HepG2 (cell line): Measurements from ENCODE around the gene UBE2L6. TPM values are rescaled to one million over a fixed set of nuclear protein-coding genes. Genes with fewer than 3 reads are reported as not detected.

Experiments used
- ATAC-seq: fragments of 200-7000 bp; cut with Tn5 transposase; 3 replicates; pipeline ENCODE4 v1.9.1; 2020; ENCODE audit warnings: mild to moderate bottlenecking, moderate library complexity
- BruUV-seq: library from RNA; stranded (reverse); fragments of 400-500 nt; replicated peaks from 2 replicates; lab custom pipeline; 2021; lab: Mats Ljungman, UMichigan
- CTCF ChIA-PET: fragments of 300-600 bp; formaldehyde crosslinking; extraction: SDS; loops from one replicate; lab custom pipeline; 2021; ENCODE audit warnings: low total read pairs, inconsistent platforms, low intra/inter-chr PET ratio; lab: Yijun Ruan, JAX
- POLR2A ChIA-PET: fragments of 350-600 bp; sonication (Branson Sonifier 250); formaldehyde crosslinking; loops from one replicate; lab custom pipeline; 2020; ENCODE audit warnings: antibody characterized with exemption, inconsistent platforms; lab: Yijun Ruan, JAX
- DNase-seq: peaks from one replicate; pipeline ENCODE4 v3.0.0-alpha.2; 2015; ENCODE audit warnings: low spot score
- FAIRE-seq: peaks from 3 replicates; lab custom pipeline; 2011; peaks lifted over from hg19 to GRCh38; lab: Jason Lieb, UNC
- H2AFZ ChIP-seq: one replicate; pipeline ENCODE4 v1.6.1; 2011; ENCODE audit warnings: low read length, inconsistent platforms
- H3K27ac ChIP-seq: fragments of 300-600 bp; 3 replicates; pipeline ENCODE4 v1.8.0; 2011; ENCODE audit warnings: mixed run types, mild to moderate bottlenecking, mixed read lengths, low read length, inconsistent platforms; ENCODE audit not compliant: insufficient read depth; ENCODE audit errors: extremely low read length
- H3K27me3 ChIP-seq, 2 experiments: fragments of 200-600 bp in 1 of 2; 2 replicates in 1 of 2; 3 replicates in 1 of 2; pipeline versions ENCODE4 v1.6.0 to v1.8.0; 2011; ENCODE audit warnings: low read length in 2 of 2, mild to moderate bottlenecking in 2 of 2, moderate library complexity in 2 of 2, inconsistent platforms in 1 of 2; ENCODE audit not compliant: insufficient read depth in 2 of 2, control insufficient read depth in 1 of 2
- H3K36me3 ChIP-seq, 2 experiments: fragments of 200-600 bp in 1 of 2; replicated peaks in 1 of 2; 2 replicates in 1 of 2; 3 replicates in 1 of 2; pipeline versions ENCODE4 v1.5.1 to v1.8.0; 2011; ENCODE audit warnings: low read length in 2 of 2, inconsistent platforms in 1 of 2; ENCODE audit not compliant: insufficient read depth in 2 of 2, control insufficient read depth in 1 of 2
- H3K4me1 ChIP-seq: 2 replicates; pipeline ENCODE4 v1.5.1; 2012; ENCODE audit warnings: low read length, inconsistent platforms; ENCODE audit not compliant: insufficient read depth
- H3K4me2 ChIP-seq: 2 replicates; pipeline ENCODE4 v1.6.0; 2011; ENCODE audit warnings: low read depth, low read length, inconsistent platforms
- H3K4me3 ChIP-seq, 3 experiments: fragments of 200-600 bp in 1 of 3; sonication (generic), shearing (Covaris generic) in 1 of 3; replicated peaks in 1 of 3; 2 replicates each; pipeline ENCODE4 v1.5.1; 2011 to 2016; ENCODE audit warnings: low read length in 3 of 3, inconsistent platforms in 2 of 3, low read depth in 2 of 3, mild to moderate bottlenecking in 2 of 3, control low read depth in 1 of 3, mixed read lengths in 1 of 3; ENCODE audit not compliant: insufficient read depth in 1 of 3
- H3K79me2 ChIP-seq: one replicate; pipeline ENCODE4 v1.6.1; 2011; ENCODE audit warnings: low read length, inconsistent platforms; ENCODE audit not compliant: insufficient read depth
- H3K9ac ChIP-seq: 2 replicates; pipeline ENCODE4 v1.6.0; 2011; ENCODE audit warnings: mild to moderate bottlenecking, low read depth, low read length, inconsistent platforms; ENCODE audit not compliant: insufficient read depth
- H3K9me3 ChIP-seq: 2 replicates; pipeline ENCODE4 v1.5.1; 2012; ENCODE audit warnings: mild to moderate bottlenecking, low read length
- H4K20me1 ChIP-seq: 2 replicates; pipeline ENCODE4 v1.6.0; 2011; ENCODE audit warnings: inconsistent platforms, mild to moderate bottlenecking, low read length, moderate library complexity; ENCODE audit not compliant: insufficient read depth
- CBX2 ChIP-seq, 2 experiments: fragments of 200-600 bp in 1 of 2; sonication (generic); formaldehyde crosslinking in 1 of 2; IDR thresholded peaks; 2 replicates each; pipeline versions ENCODE4 v1.7.0 to v1.8.1; 2018 to 2022; ENCODE audit warnings: low read depth in 2 of 2, low read length in 1 of 2, mild to moderate bottlenecking in 1 of 2, missing genetic modification reagents in 1 of 2
- GLMP ChIP-seq: sonication (generic); formaldehyde crosslinking; IDR thresholded peaks from 2 replicates; pipeline ENCODE4 v1.9.0; 2021; ENCODE audit warnings: missing genetic modification reagents, mild to moderate bottlenecking, borderline replicate concordance
- HNRNPL ChIP-seq: fragments of 200-400 bp; formaldehyde crosslinking; IDR thresholded peaks from 2 replicates; pipeline ENCODE4 v1.6.1; 2017; ENCODE audit warnings: mild to moderate bottlenecking, low read depth, low read length
- HOXD1 ChIP-seq: sonication (generic); formaldehyde crosslinking; IDR thresholded peaks from 2 replicates; pipeline ENCODE4 v1.5.0; 2020; ENCODE audit warnings: missing genetic modification reagents
- NFE2 ChIP-seq: sonication (generic); formaldehyde crosslinking; IDR thresholded peaks from 2 replicates; pipeline ENCODE4 v1.4.0; 2020; ENCODE audit warnings: missing genetic modification reagents
- NR2F6 ChIP-seq, 2 experiments: IDR thresholded peaks; 2 replicates each; pipeline ENCODE4 v1.6.1; 2016; ENCODE audit warnings: antibody characterized with exemption in 1 of 2, mild to moderate bottlenecking in 1 of 2
- SIN3A ChIP-seq: IDR thresholded peaks from 2 replicates; pipeline ENCODE4 v1.6.1; 2011; ENCODE audit warnings: low read depth, mild to moderate bottlenecking, control low read depth, low read length, borderline replicate concordance
- ZFP36L1 ChIP-seq: sonication (generic); formaldehyde crosslinking; IDR thresholded peaks from 2 replicates; pipeline ENCODE4 v1.8.0; 2022; ENCODE audit warnings: mild to moderate bottlenecking, missing genetic modification reagents, moderate library complexity
- ZNF605 ChIP-seq: sonication (generic); formaldehyde crosslinking; IDR thresholded peaks from 2 replicates; pipeline ENCODE4 v1.8.0; 2022; ENCODE audit warnings: mild to moderate bottlenecking, missing genetic modification reagents
- WGBS: methylation state at CpG from one replicate; pipeline ENCODE4 v1.1.6; 2017; ENCODE audit warnings: low lambda C conversion rate; 5-methylcytosine and 5-hydroxymethylcytosine counted together
- in situ Hi-C: cut with HindIII; loops from 2 replicates; pipeline ENCODE4 v1.10.0; 2017; ENCODE audit warnings: low pct_unique_long_range_greater_than_20kb; ENCODE audit not compliant: extremely low pct_ligation_motif_present
- intact Hi-C: fragments of 100-400 bp; cut with micrococcal nuclease; formaldehyde crosslinking; loops from one replicate; pipeline ENCODE4 v1.10.0; 2022; ENCODE audit not compliant: unreplicated experiment
- polyA plus RNA-seq, 8 experiments: library from polyadenylated mRNA; depleted of rRNA in 3 of 8; stranded (reverse) in 7 of 8; unstranded in 1 of 8; fragments of >200 nt; fragmentation: Illumina TruSeq in 4 of 8; extraction: Trizol in 4 of 8; gene quantifications; 2 replicates each; pipeline versions ENCODE4 v1.2.1 to v1.2.3, GENCODE V29; 2011 to 2016; ENCODE audit warnings: low read depth in 4 of 8, missing spikeins in 1 of 8, mixed read lengths in 1 of 8; ENCODE audit not compliant: insufficient read depth in 1 of 8
- total RNA-seq, 5 experiments: library from RNA; depleted of rRNA; stranded (reverse); fragments of >200 nt; fragmentation: Illumina TruSeq; extraction: Trizol; gene quantifications; 2 replicates each; pipeline ENCODE4 v1.2.3, GENCODE V29; 2016; ENCODE audit warnings: low read depth in 1 of 5
- TF ChIP-seq, protein P1 (sequence below): IDR thresholded peaks from 2 replicates; pipeline ENCODE4 v1.6.1; 2016
- TF ChIP-seq, protein P2 (sequence below): sonication (generic); formaldehyde crosslinking; IDR thresholded peaks from 2 replicates; pipeline ENCODE4 v1.5.0; 2020; ENCODE audit warnings: mild to moderate bottlenecking, missing genetic modification reagents

UBE2L6 gene
- total and polyA plus RNA-seq, 2 of the 13 experiments (the other 11 are each of a cell fraction or from before 2014, with no cell fraction given): 30.3 to 30.4 TPM

DNA sequence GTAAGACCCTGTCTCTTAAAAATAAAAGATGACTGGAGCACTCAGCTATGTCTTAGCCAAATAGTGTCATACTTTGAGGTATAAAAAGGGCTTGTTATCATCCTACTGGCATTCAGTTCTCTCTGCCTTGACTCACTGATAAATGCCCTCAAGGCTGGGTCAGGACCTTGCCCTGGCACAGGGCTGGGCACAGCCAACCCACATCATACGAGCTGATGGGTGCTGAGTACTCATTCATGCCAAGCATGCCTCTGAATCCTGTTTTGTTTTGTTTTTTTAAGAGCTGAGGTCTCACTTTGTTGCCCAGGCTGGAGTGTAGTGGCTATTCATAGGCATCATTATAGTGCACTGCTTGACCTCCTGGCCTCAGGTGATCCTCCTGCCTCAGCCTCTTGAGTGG, 28.1 kb downstream of the UBE2L6 start:
- Histone ChIP-seq H2AFZ (no peak overlapping the region), H3K27ac (no peak overlapping the region), H3K9ac (no peak overlapping the region), H3K4me3 (no peak overlapping the region), H3K4me2 (no peak overlapping the region), H3K9me3 (no peaks in the 10 kb centered on the region), H4K20me1 (no peaks in the 10 kb centered on the region), H3K27me3 (peaks cover 0 to 29% of the 10 kb centered on the region in 2 experiments; a peak in 3 of 5 replicates), H3K36me3 (no peaks in the 10 kb centered on the region), H3K4me1 (peaks cover 12% of the 10 kb centered on the region; the same call in 1 of the 2 replicates), H3K79me2 (no peaks in the 10 kb centered on the region)
- intact Hi-C loops: no loop called here
- no peak for DNase-seq
- CTCF ChIA-PET: no interaction called here
- no TSS peak for BruUV-seq
- WGBS: 0% methylated on average over 1 of the region's 1 CpG
- ATAC-seq: no peak
- POLR2A ChIA-PET: no interaction called here
- TF ChIP-seq HOXD1: no peak
- no peak for TF ChIP-seq CBX2 (IDR thresholded peaks at IDR 0.05; ENCODE audit: low read depth, low read length)
- no peak for TF ChIP-seq CBX2 (CRISPR knock-in tag; IDR thresholded peaks at IDR 0.05; ENCODE audit: low read depth)
- TF ChIP-seq NFE2: no peak
- TF ChIP-seq ZFP36L1 (CRISPR knock-in tag): no peak
- TF ChIP-seq GLMP (CRISPR knock-in tag): no peak
- TF ChIP-seq, protein P1, sequence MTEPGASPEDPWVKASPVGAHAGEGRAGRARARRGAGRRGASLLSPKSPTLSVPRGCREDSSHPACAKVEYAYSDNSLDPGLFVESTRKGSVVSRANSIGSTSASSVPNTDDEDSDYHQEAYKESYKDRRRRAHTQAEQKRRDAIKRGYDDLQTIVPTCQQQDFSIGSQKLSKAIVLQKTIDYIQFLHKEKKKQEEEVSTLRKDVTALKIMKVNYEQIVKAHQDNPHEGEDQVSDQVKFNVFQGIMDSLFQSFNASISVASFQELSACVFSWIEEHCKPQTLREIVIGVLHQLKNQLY (CRISPR knock-in tag): no peak
- TF ChIP-seq ZNF605: no peak
- TF ChIP-seq, protein P2, sequence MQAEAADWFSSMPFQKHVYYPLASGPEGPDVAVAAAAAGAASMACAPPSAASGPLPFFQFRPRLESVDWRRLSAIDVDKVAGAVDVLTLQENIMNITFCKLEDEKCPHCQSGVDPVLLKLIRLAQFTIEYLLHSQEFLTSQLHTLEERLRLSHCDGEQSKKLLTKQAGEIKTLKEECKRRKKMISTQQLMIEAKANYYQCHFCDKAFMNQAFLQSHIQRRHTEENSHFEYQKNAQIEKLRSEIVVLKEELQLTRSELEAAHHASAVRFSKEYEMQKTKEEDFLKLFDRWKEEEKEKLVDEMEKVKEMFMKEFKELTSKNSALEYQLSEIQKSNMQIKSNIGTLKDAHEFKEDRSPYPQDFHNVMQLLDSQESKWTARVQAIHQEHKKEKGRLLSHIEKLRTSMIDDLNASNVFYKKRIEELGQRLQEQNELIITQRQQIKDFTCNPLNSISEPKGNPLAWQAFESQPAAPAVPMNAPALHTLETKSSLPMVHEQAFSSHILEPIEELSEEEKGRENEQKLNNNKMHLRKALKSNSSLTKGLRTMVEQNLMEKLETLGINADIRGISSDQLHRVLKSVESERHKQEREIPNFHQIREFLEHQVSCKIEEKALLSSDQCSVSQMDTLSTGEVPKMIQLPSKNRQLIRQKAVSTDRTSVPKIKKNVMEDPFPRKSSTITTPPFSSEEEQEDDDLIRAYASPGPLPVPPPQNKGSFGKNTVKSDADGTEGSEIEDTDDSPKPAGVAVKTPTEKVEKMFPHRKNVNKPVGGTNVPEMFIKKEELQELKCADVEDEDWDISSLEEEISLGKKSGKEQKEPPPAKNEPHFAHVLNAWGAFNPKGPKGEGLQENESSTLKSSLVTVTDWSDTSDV: no peak
- TF ChIP-seq SIN3A: no peak
- no peak for TF ChIP-seq HNRNPL
- TF ChIP-seq NR2F6 (IDR thresholded peaks at IDR 0.05): no peak
- no peak for TF ChIP-seq NR2F6 (CRISPR knock-in tag; IDR thresholded peaks at IDR 0.05)
- in situ Hi-C loops: no loop called here
- FAIRE-seq: no peak
